ENCODE measurements around the gene TTN. TPM values are rescaled to one million over a fixed set of nuclear protein-coding genes. Genes with fewer than 3 reads are reported as not detected.

TTN gene
- total RNA-seq, 1 donor from 2014 or later = 1.3 TPM

GRCh38 chr2:178827111-178827510 lies 19.9 kb upstream of the TTN start:
- Histone ChIP-seq H3K79me2 (ENCODE audit: low read depth) (no peaks in the 10 kb centered on the region), H3K4me2 (no peak overlapping the region), H4K20me1 (ENCODE audit: low read depth) (no peaks in the 10 kb centered on the region), H3K36me3 (no peaks in the 10 kb centered on the region), H3K9me3 (ENCODE audit: low read depth) (no peaks in the 10 kb centered on the region), H3K9ac (no peak overlapping the region), H3K4me3 (no peak overlapping the region), H3K4me1 (peaks cover 11% of the 10 kb centered on the region), H3K27ac (no peak overlapping the region), H2AFZ (replicated peaks) (peak overlapping the region; percentile 54), H3K27me3 (no peaks in the 10 kb centered on the region), H3F3A (ENCODE audit: low read depth) (no peaks in the 10 kb centered on the region)
- DNase-seq (ENCODE audit: low spot score) = no peak
- no peaks in the 10 kb centered on the region for H3K36me3 Mint-ChIP-seq
- peaks cover 2% of the 10 kb centered on the region for H3K9me3 Mint-ChIP-seq
- TF ChIP-seq EZH2phosphoT487 (IDR thresholded peaks at IDR 0.05) (no peak), EZH2 (IDR thresholded peaks at IDR 0.05) (no peak), CTCF (IDR thresholded peaks at IDR 0.05) (no peak)
- no peak overlapping the region for H3K4me3 Mint-ChIP-seq
- no peaks in the 10 kb centered on the region for H3K27me3 Mint-ChIP-seq (ENCODE audit: insufficient read depth, low read depth)
- no peak overlapping the region for H3K27ac Mint-ChIP-seq
- peaks cover 4% of the 10 kb centered on the region for H3K4me1 Mint-ChIP-seq

GRCh38 chr2:178825183-178825582 lies 18.0 kb upstream of the TTN start:
- H3F3A ChIP-seq (ENCODE audit: low read depth) = no peaks in the 10 kb centered on the region
- H3K4me1 Mint-ChIP-seq = peaks cover 4% of the 10 kb centered on the region
- no peak overlapping the region for H3K4me3 Mint-ChIP-seq
- no peaks in the 10 kb centered on the region for H3K9me3 ChIP-seq (ENCODE audit: low read depth)
- H3K36me3 Mint-ChIP-seq = no peaks in the 10 kb centered on the region
- no peak for DNase-seq (ENCODE audit: low spot score)
- H3K9me3 Mint-ChIP-seq = peaks cover 2% of the 10 kb centered on the region
- H3K27me3 Mint-ChIP-seq (ENCODE audit: insufficient read depth, low read depth) = no peaks in the 10 kb centered on the region
- no peaks in the 10 kb centered on the region for H3K27me3 ChIP-seq
- no peak overlapping the region for H3K27ac Mint-ChIP-seq
- H3K27ac ChIP-seq = no peak overlapping the region
- H3K9ac ChIP-seq = no peak overlapping the region
- no peaks in the 10 kb centered on the region for H3K79me2 ChIP-seq (ENCODE audit: low read depth)
- H3K4me1 ChIP-seq = peaks cover 6% of the 10 kb centered on the region
- H4K20me1 ChIP-seq (ENCODE audit: low read depth) = no peaks in the 10 kb centered on the region
- no peak for TF ChIP-seq CTCF (IDR thresholded peaks at IDR 0.05)
- H2AFZ ChIP-seq (replicated peaks) = no peak overlapping the region
- H3K36me3 ChIP-seq = no peaks in the 10 kb centered on the region
- H3K4me3 ChIP-seq = no peak overlapping the region
- H3K4me2 ChIP-seq = no peak overlapping the region

- Histone ChIP-seq H3K4me2 (no peak overlapping the region), H3K9me3 (ENCODE audit: low read depth) (no peaks in the 10 kb centered on the region), H3K4me1 (peaks cover 1% of the 10 kb centered on the region), H3K27ac (no peak overlapping the region), H2AFZ (replicated peaks) (no peak overlapping the region), H3F3A (ENCODE audit: low read depth) (no peaks in the 10 kb centered on the region), H3K36me3 (no peaks in the 10 kb centered on the region), H3K27me3 (no peaks in the 10 kb centered on the region), H3K9ac (no peak overlapping the region), H3K4me3 (no peak overlapping the region), H3K79me2 (ENCODE audit: low read depth) (no peaks in the 10 kb centered on the region), H4K20me1 (ENCODE audit: low read depth) (no peaks in the 10 kb centered on the region)
- H3K4me3 Mint-ChIP-seq = no peak overlapping the region
- no peaks in the 10 kb centered on the region for H3K27me3 Mint-ChIP-seq (ENCODE audit: insufficient read depth, low read depth)
- no peak for TF ChIP-seq CTCF (IDR thresholded peaks at IDR 0.05)
- no peak for TF ChIP-seq EZH2 (IDR thresholded peaks at IDR 0.05)
- TF ChIP-seq EZH2phosphoT487 (IDR thresholded peaks at IDR 0.05) = no peak
- H3K4me1 Mint-ChIP-seq = peaks cover 3% of the 10 kb centered on the region
- H3K36me3 Mint-ChIP-seq = no peaks in the 10 kb centered on the region
- no peak for DNase-seq (ENCODE audit: low spot score)
- H3K27ac Mint-ChIP-seq = no peak overlapping the region
- H3K9me3 Mint-ChIP-seq = peaks cover 2% of the 10 kb centered on the region
Observed at GRCh38 chr2:178824181-178824580, 17.0 kb upstream of the TTN start.

- no peaks in the 10 kb centered on the region for H4K20me1 ChIP-seq (ENCODE audit: low read depth)
- Mint-ChIP-seq H3K27ac (no peak overlapping the region), H3K4me3 (no peak overlapping the region), H3K36me3 (no peaks in the 10 kb centered on the region), H3K4me1 (no peaks in the 10 kb centered on the region), H3K9me3 (no peaks in the 10 kb centered on the region), H3K27me3 (ENCODE audit: insufficient read depth, low read depth) (no peaks in the 10 kb centered on the region)
- H3K79me2 ChIP-seq (ENCODE audit: low read depth) = no peaks in the 10 kb centered on the region
- DNase-seq (ENCODE audit: low spot score) = no peak
- H3K4me3 ChIP-seq = no peak overlapping the region
- no peak overlapping the region for H2AFZ ChIP-seq (replicated peaks)
- H3K27me3 ChIP-seq = no peaks in the 10 kb centered on the region
- no peaks in the 10 kb centered on the region for H3K4me1 ChIP-seq
- no peak overlapping the region for H3K9ac ChIP-seq
- H3K4me2 ChIP-seq = no peak overlapping the region
- no peaks in the 10 kb centered on the region for H3K36me3 ChIP-seq
- no peaks in the 10 kb centered on the region for H3F3A ChIP-seq (ENCODE audit: low read depth)
- H3K9me3 ChIP-seq (ENCODE audit: low read depth) = no peaks in the 10 kb centered on the region
- TF ChIP-seq CTCF (IDR thresholded peaks at IDR 0.05) (no peak), EZH2 (IDR thresholded peaks at IDR 0.05) (no peak), EZH2phosphoT487 (IDR thresholded peaks at IDR 0.05) (no peak)
- H3K27ac ChIP-seq = no peak overlapping the region
Observed at GRCh38 chr2:178819992-178820391, 12.8 kb upstream of the TTN start.
